H1 (cell line): Measurements from ENCODE around the gene PARD6B. TPM values are rescaled to one million over a fixed set of nuclear protein-coding genes. Genes with fewer than 3 reads are reported as not detected.

ENCODE experiments used
- CTCF ChIA-PET: fragments of 300-600 bp; sonication (Branson Sonifier 250); formaldehyde crosslinking; loops from one replicate; lab custom pipeline; 2021; ENCODE audit not compliant: partially characterized antibody; lab: Charles Lee
- POLR2A ChIA-PET: fragments of 300-600 bp; sonication (Branson Sonifier 250); formaldehyde crosslinking; loops from one replicate; lab custom pipeline; 2021; ENCODE audit warnings: inconsistent platforms; ENCODE audit not compliant: partially characterized antibody; lab: Charles Lee
- DNase-seq, 2 experiments: peaks; one replicate each; pipeline versions ENCODE4 v3.0.0 to v3.0.0-alpha.2; 2010 to 2022; ENCODE audit warnings: low spot score in 2 of 2, low read depth in 1 of 2, mixed read lengths in 1 of 2
- FAIRE-seq: peaks from 2 replicates; lab custom pipeline; 2011; peaks lifted over from hg19 to GRCh38; lab: Jason Lieb, UNC
- H2AFZ ChIP-seq: 2 replicates; pipeline ENCODE4 v1.8.1; 2012; ENCODE audit warnings: low read length, inconsistent platforms
- H2AK5ac ChIP-seq: 2 replicates; pipeline ENCODE4 v1.6.1; 2013; ENCODE audit warnings: low read depth, low read length
- H2BK120ac ChIP-seq: replicated peaks from 2 replicates; pipeline ENCODE3; 2013; ENCODE audit warnings: low read depth, low read length, inconsistent platforms
- H2BK12ac ChIP-seq: 2 replicates; pipeline ENCODE4 v1.6.1; 2013; ENCODE audit warnings: low read depth, low read length
- H2BK15ac ChIP-seq: 2 replicates; pipeline ENCODE4 v1.6.1; 2013; ENCODE audit warnings: low read length
- H2BK20ac ChIP-seq: 2 replicates; pipeline ENCODE4 v1.6.1; 2013; ENCODE audit warnings: low read length
- H2BK5ac ChIP-seq: 2 replicates; pipeline ENCODE4 v1.6.1; 2013; ENCODE audit warnings: low read depth, low read length
- H3K14ac ChIP-seq: 2 replicates; pipeline ENCODE4 v1.6.1; 2013; ENCODE audit warnings: inconsistent platforms; ENCODE audit not compliant: insufficient read length
- H3K18ac ChIP-seq: 2 replicates; pipeline ENCODE4 v1.6.1; 2013; ENCODE audit warnings: low read length; ENCODE audit errors: extremely low read depth
- H3K23ac ChIP-seq: 2 replicates; pipeline ENCODE4 v1.6.1; 2013; ENCODE audit warnings: inconsistent platforms; ENCODE audit not compliant: insufficient read length
- H3K23me2 ChIP-seq: 2 replicates; pipeline ENCODE4 v1.6.1; 2013; ENCODE audit warnings: low read depth, low read length
- H3K27ac ChIP-seq: 2 replicates; pipeline ENCODE4 v1.6.1; 2011; ENCODE audit warnings: low read depth, low read length, inconsistent platforms
- H3K27me3 ChIP-seq, 4 experiments: replicated peaks in 1 of 4; 1 replicate in 1 of 4; 2 replicates in 3 of 4; pipeline versions ENCODE4 v1.6.1 to v1.8.1; 2011 to 2013; ENCODE audit warnings: low read length in 3 of 4, mild to moderate bottlenecking in 3 of 4, inconsistent platforms in 2 of 4, mixed read lengths in 2 of 4, moderate library complexity in 1 of 4; ENCODE audit not compliant: control insufficient read depth in 3 of 4, insufficient read depth in 3 of 4; ENCODE audit errors: extremely low read depth in 1 of 4
- H3K36me3 ChIP-seq, 4 experiments: 2 replicates each; pipeline versions ENCODE4 v1.6.1 to v1.8.1; 2011 to 2013; ENCODE audit warnings: mild to moderate bottlenecking in 4 of 4, low read length in 3 of 4, moderate library complexity in 2 of 4, control low read depth in 1 of 4, inconsistent platforms in 1 of 4; ENCODE audit not compliant: insufficient read depth in 4 of 4, control insufficient read depth in 2 of 4
- H3K4ac ChIP-seq: replicated peaks from 2 replicates; pipeline ENCODE3; 2013; ENCODE audit warnings: low read length, low read depth, mixed read lengths, inconsistent platforms; ENCODE audit not compliant: insufficient read length
- H3K4me1 ChIP-seq, 4 experiments: replicated peaks in 1 of 4; 1 replicate in 1 of 4; 2 replicates in 3 of 4; pipeline versions ENCODE4 v1.6.1 to v1.8.1; 2011 to 2013; ENCODE audit warnings: low read length in 3 of 4, inconsistent platforms in 2 of 4, mixed read lengths in 1 of 4; ENCODE audit not compliant: insufficient read depth in 4 of 4, control insufficient read depth in 3 of 4
- H3K4me2 ChIP-seq, 2 experiments: 2 replicates each; pipeline versions ENCODE4 v1.6.1 to v1.8.1; 2011 to 2013; ENCODE audit warnings: low read depth in 2 of 2, low read length in 2 of 2, control low read depth in 1 of 2, inconsistent platforms in 1 of 2, mild to moderate bottlenecking in 1 of 2; ENCODE audit not compliant: insufficient read depth in 1 of 2
- H3K4me3 ChIP-seq, 4 experiments: fragments of 200-600, 300-600 bp in 1 of 4; sonication (generic), shearing (Covaris generic), sonication (Bioruptor Twin) in 1 of 4; 2 replicates each; pipeline versions ENCODE4 v1.5.1 to v1.8.1; 2011 to 2016; ENCODE audit warnings: low read length in 4 of 4, low read depth in 3 of 4, control low read depth in 2 of 4, inconsistent platforms in 2 of 4, mild to moderate bottlenecking in 2 of 4, mixed read lengths in 1 of 4, moderate library complexity in 1 of 4; ENCODE audit not compliant: insufficient read depth in 2 of 4; ENCODE audit errors: extremely low read depth in 1 of 4
- H3K56ac ChIP-seq: replicated peaks from 2 replicates; pipeline ENCODE3; 2013; ENCODE audit warnings: low read depth, mild to moderate bottlenecking, mixed read lengths, low read length, inconsistent platforms; ENCODE audit not compliant: insufficient read length
- H3K79me1 ChIP-seq: 2 replicates; pipeline ENCODE4 v1.6.1; 2013; ENCODE audit warnings: low read depth, low read length, control low read depth
- H3K79me2 ChIP-seq, 2 experiments: 2 replicates each; pipeline versions ENCODE4 v1.6.1 to v1.8.1; 2012 to 2013; ENCODE audit warnings: low read length in 2 of 2, mild to moderate bottlenecking in 2 of 2, inconsistent platforms in 1 of 2; ENCODE audit not compliant: insufficient read depth in 2 of 2, control insufficient read depth in 1 of 2
- H3K9ac ChIP-seq, 4 experiments: replicated peaks in 1 of 4; 1 replicate in 1 of 4; 2 replicates in 3 of 4; pipeline versions ENCODE4 v1.6.1 to v1.8.1; 2011 to 2013; ENCODE audit warnings: low read depth in 3 of 4, low read length in 3 of 4, control low read depth in 2 of 4, mild to moderate bottlenecking in 2 of 4, moderate library complexity in 2 of 4, inconsistent platforms in 1 of 4; ENCODE audit errors: extremely low read depth in 1 of 4
- H3K9me3 ChIP-seq, 2 experiments: 2 replicates each; pipeline versions ENCODE4 v1.6.1 to v1.8.1; 2012 to 2013; ENCODE audit warnings: mild to moderate bottlenecking in 2 of 2, moderate library complexity in 2 of 2, control low read depth in 1 of 2, inconsistent platforms in 1 of 2, low read depth in 1 of 2, low read length in 1 of 2, mixed read lengths in 1 of 2; ENCODE audit not compliant: insufficient read depth in 2 of 2
- H4K20me1 ChIP-seq, 2 experiments: replicated peaks in 1 of 2; 2 replicates each; pipeline versions ENCODE3 to v1.8.1; 2011 to 2013; ENCODE audit warnings: inconsistent platforms in 2 of 2, low read length in 2 of 2, mild to moderate bottlenecking in 1 of 2; ENCODE audit not compliant: insufficient read depth in 2 of 2, control insufficient read depth in 1 of 2
- H4K5ac ChIP-seq: 2 replicates; pipeline ENCODE4 v1.6.1; 2013; ENCODE audit warnings: low read length, low read depth, mixed read lengths, inconsistent platforms; ENCODE audit not compliant: insufficient read length
- H4K8ac ChIP-seq: 2 replicates; pipeline ENCODE4 v1.8.0; 2013; ENCODE audit warnings: mild to moderate bottlenecking, moderate library complexity, low read length, inconsistent platforms; ENCODE audit not compliant: insufficient read depth; ENCODE audit errors: extremely low read depth
- H4K91ac ChIP-seq: replicated peaks from 2 replicates; pipeline ENCODE3; 2013; ENCODE audit warnings: low read length, mixed read lengths, inconsistent platforms; ENCODE audit not compliant: insufficient read length
- CTBP2 ChIP-seq: IDR thresholded peaks from 2 replicates; pipeline ENCODE4 v1.7.0; 2011; ENCODE audit warnings: borderline replicate concordance, mild to moderate bottlenecking, moderate library complexity, mixed read lengths, low read length; ENCODE audit not compliant: insufficient read depth, insufficient read length
- RAD21 ChIP-seq, 2 experiments: IDR thresholded peaks in 1 of 2; conservative IDR thresholded peaks in 1 of 2; 2 replicates each; pipeline ENCODE4 v1.6.1; 2011; ENCODE audit warnings: low read depth in 2 of 2, low read length in 2 of 2, improper control_type of control experiment in 1 of 2, inconsistent platforms in 1 of 2, mild to moderate bottlenecking in 1 of 2, moderate library complexity in 1 of 2
- SIRT6 ChIP-seq: IDR thresholded peaks from one replicate; pipeline ENCODE4 v1.7.1; 2012; ENCODE audit warnings: low read length, inconsistent platforms
- WGBS, 2 experiments: shearing (Covaris generic) in 1 of 2; methylation state at CpG; one replicate each; pipeline versions ENCODE4 v1.1.6 to v1.1.7; 2013 to 2015; ENCODE audit warnings: low lambda C conversion rate in 2 of 2, mixed read lengths in 2 of 2, inconsistent platforms in 1 of 2, low coverage in 1 of 2, missing lambda C conversion rate in 1 of 2; ENCODE audit not compliant: insufficient replicate concordance in 2 of 2, insufficient coverage in 1 of 2, insufficient read length in 1 of 2; ENCODE audit errors: extremely low coverage in 1 of 2, missing lambda C conversion rate in 1 of 2; 5-methylcytosine and 5-hydroxymethylcytosine counted together
- polyA plus RNA-seq, 7 experiments: library from polyadenylated mRNA; depleted of rRNA in 3 of 7; stranded (reverse) in 5 of 7; unstranded in 2 of 7; fragments of >200 nt in 5 of 7; fragments of 200-250 nt in 2 of 7; gene quantifications; 1 replicate in 5 of 7; 2 replicates in 1 of 7; 4 replicates in 1 of 7; pipeline versions ENCODE4 v1.2.1 to v1.2.3, GENCODE V29; 2011 to 2013; ENCODE audit warnings: missing spikeins in 2 of 7, mixed read lengths in 2 of 7
- total RNA-seq: library from RNA; stranded (reverse); fragmentation: NEBNext Ultra II Directional; extraction: Animal tissue kit (Norgen Biotek cat#: 25700); gene quantifications from 2 replicates; pipeline ENCODE4 v1.2.1, GENCODE V29; 2021
- TF ChIP-seq, protein P1 (sequence below), 3 experiments: IDR thresholded peaks; 1 replicate in 2 of 3; 2 replicates in 1 of 3; pipeline versions ENCODE4 v1.5.1 to v1.6.1; 2011; ENCODE audit warnings: low read length in 3 of 3, mild to moderate bottlenecking in 3 of 3, inconsistent platforms in 2 of 3, low read depth in 1 of 3, moderate library complexity in 1 of 3; ENCODE audit not compliant: insufficient read depth in 1 of 3; ENCODE audit errors: control extremely low read depth in 1 of 3

Gene PARD6B
- total and polyA plus RNA-seq, 2 of the 8 experiments (the other 6 are each of a cell fraction or from before 2014, with no cell fraction given) = 5.2 to 34.1 TPM

DNA sequence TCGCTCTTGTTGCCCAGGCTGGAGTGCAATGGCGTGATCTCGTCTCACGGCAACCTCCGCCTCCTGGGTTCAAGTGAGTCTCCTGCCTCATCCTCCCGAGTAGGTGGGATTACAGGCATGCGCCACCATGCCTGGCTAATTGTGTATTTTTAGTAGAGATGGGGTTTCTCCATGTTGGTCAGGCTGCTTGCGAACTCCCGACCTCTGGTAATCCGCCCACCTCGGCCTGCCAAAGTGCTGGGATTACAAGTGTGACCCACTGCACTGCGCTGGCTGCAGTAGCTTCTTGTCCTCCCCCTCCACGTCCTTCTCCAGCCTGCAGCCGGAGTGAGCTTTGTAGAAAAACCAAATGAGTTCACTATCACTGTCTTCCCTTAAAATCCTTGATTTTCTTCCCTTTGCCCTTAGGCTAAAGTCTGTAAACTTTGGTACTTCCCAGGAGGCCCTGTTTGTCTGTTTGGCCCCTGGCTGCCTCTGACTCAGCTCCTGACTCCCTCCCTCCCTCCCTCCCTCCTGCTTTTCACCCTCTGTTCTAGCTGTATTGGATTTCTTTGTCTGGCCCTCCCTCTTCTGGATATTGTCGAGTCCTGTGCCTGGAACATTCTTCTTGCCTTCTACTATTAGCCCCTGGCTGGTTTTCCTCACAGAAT, 12.9 kb downstream of the PARD6B start:
- Histone ChIP-seq H3K9ac (no peak overlapping the region), H3K4me2 (no peak overlapping the region), H4K8ac (no peak overlapping the region), H2BK12ac (peak overlapping the region; percentile 68; the same call in 1 of the 2 replicates), H3K36me3 (peaks cover 0 to 11% (median 0%) of the 10 kb centered on the region in 4 experiments; a peak in 2 of 8 replicates), H3K4ac (no peak overlapping the region), H3K14ac (no peak overlapping the region), H3K27ac (0 out of 2 replicates have a peak overlapping the region, but pooled peaks have one; percentile 45), H3K79me2 (peaks cover 0 to 50% of the 10 kb centered on the region in 2 experiments; a peak in 2 of 4 replicates), H2BK120ac (no peak overlapping the region), H3K9me3 (no peaks in the 10 kb centered on the region), H2AFZ (no peak overlapping the region), H3K23ac (no peak overlapping the region), H4K5ac (peak overlapping the region; percentile 39), H3K79me1 (no peaks in the 10 kb centered on the region; the same call in 1 of the 2 replicates), H3K4me1 (peaks cover 2 to 8% (median 5%) of the 10 kb centered on the region in 4 experiments; a peak in 4 of 7 replicates), H2BK20ac (no peak overlapping the region), H3K4me3 (no peak overlapping the region), H3K56ac (no peak overlapping the region)
- POLR2A ChIA-PET = interaction anchor here (0.6 to 2.5 kb wide), 4 partner anchors 10 to 86 kb away, joined by 3 to 12 read pairs (median 3); partner anchors contain the start of gene PARD6B
- WGBS, 2 experiments = 89% methylated on average over 15 of the region's 15 CpGs; no CpG with 5 or more reads in 1 of the 2 experiments
- CTCF ChIA-PET = interaction anchor here (0.8 to 9.5 kb wide), 9 partner anchors 9 to 134 kb away, joined by 3 to 92 read pairs (median 4); partner anchors contain the start of gene BCAS4
- TF ChIP-seq CTBP2 = no peak
- peak; percentile 23 to 45; a peak in 2 of 4 replicates for TF ChIP-seq RAD21 (IDR thresholded peaks at IDR 0.05 in 1 of 2, conservative IDR thresholded peaks at IDR 0.05 in 1 of 2; ENCODE audit: low read depth in 2 of 2, low read length in 2 of 2)
- TF ChIP-seq, protein P1, sequence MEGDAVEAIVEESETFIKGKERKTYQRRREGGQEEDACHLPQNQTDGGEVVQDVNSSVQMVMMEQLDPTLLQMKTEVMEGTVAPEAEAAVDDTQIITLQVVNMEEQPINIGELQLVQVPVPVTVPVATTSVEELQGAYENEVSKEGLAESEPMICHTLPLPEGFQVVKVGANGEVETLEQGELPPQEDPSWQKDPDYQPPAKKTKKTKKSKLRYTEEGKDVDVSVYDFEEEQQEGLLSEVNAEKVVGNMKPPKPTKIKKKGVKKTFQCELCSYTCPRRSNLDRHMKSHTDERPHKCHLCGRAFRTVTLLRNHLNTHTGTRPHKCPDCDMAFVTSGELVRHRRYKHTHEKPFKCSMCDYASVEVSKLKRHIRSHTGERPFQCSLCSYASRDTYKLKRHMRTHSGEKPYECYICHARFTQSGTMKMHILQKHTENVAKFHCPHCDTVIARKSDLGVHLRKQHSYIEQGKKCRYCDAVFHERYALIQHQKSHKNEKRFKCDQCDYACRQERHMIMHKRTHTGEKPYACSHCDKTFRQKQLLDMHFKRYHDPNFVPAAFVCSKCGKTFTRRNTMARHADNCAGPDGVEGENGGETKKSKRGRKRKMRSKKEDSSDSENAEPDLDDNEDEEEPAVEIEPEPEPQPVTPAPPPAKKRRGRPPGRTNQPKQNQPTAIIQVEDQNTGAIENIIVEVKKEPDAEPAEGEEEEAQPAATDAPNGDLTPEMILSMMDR (IDR thresholded peaks at IDR 0.05; ENCODE audit: control extremely low read depth in 1 of 3, insufficient read depth in 1 of 3, low read depth in 1 of 3, low read length in 3 of 3) = 0 out of 4 replicates have a peak, but pooled peaks of 1 of the 3 experiments have one; percentile 9
- TF ChIP-seq SIRT6 = no peak
- TF ChIP-seq, all 59 proteins: peak for 2
- Histone ChIP-seq H3K27me3 (no peaks in the 10 kb centered on the region), H3K23me2 (0 out of 2 replicates have a peak, but pooled peaks cover 1% of the 10 kb centered on the region), H2AK5ac (0 out of 2 replicates have a peak overlapping the region, but pooled peaks have one; percentile 75), H2BK15ac (no peak overlapping the region), H4K91ac (no peak overlapping the region), H4K20me1 (peaks cover 0 to 3% of the 10 kb centered on the region in 2 experiments), H2BK5ac (peak overlapping the region; percentile 75; the same call in 1 of the 2 replicates), H3K18ac (no peak overlapping the region; the same call in 1 of the 2 replicates)
- FAIRE-seq = no peak
- DNase-seq = peak in 1 of 2 experiments; percentile 46
